Activated CD8-positive, alpha-beta T cell treated with anti-CD3 and anti-CD28 coated beads for 36 hours (primary cell): ENCODE data around the gene PTH1R. TPM values are rescaled to one million over a fixed set of nuclear protein-coding genes. Genes with fewer than 3 reads are reported as not detected.

Experiments used
- ATAC-seq: fragments of 200-7000 bp; cut with Tn5 transposase; one replicate; pipeline ENCODE4 v1.10.0; 2021; ENCODE audit warnings: mild to moderate bottlenecking, moderate library complexity
- CTCF ChIA-PET: fragments of 350-600 bp; sonication (Branson Sonifier 250); formaldehyde crosslinking; loops from one replicate; lab custom pipeline; 2021; ENCODE audit warnings: antibody characterized with exemption; lab: Charles Lee
- POLR2A ChIA-PET: fragments of 350-600 bp; sonication (Branson Sonifier 250); formaldehyde crosslinking; loops from one replicate; lab custom pipeline; 2021; ENCODE audit warnings: antibody characterized with exemption; lab: Charles Lee
- DNase-seq: peaks from one replicate; pipeline ENCODE4 v3.0.0-alpha.2; 2020
- H3K27ac Mint-ChIP-seq: one replicate; pipeline ENCODE4 v1.8.0; 2021; ENCODE audit warnings: mild to moderate bottlenecking, mixed read lengths
- H3K27me3 Mint-ChIP-seq: one replicate; pipeline ENCODE4 v1.8.0; 2021; ENCODE audit warnings: mixed read lengths
- H3K36me3 Mint-ChIP-seq: one replicate; pipeline ENCODE4 v1.8.0; 2021; ENCODE audit warnings: low read depth, mixed read lengths
- H3K4me1 Mint-ChIP-seq: one replicate; pipeline ENCODE4 v1.8.0; 2021; ENCODE audit warnings: low read depth, mixed read lengths
- H3K4me3 Mint-ChIP-seq: one replicate; pipeline ENCODE4 v1.8.0; 2021; ENCODE audit warnings: mild to moderate bottlenecking, moderate library complexity, mixed read lengths
- H3K9me3 Mint-ChIP-seq: one replicate; pipeline ENCODE4 v1.8.0; 2021; ENCODE audit warnings: mixed read lengths
- intact Hi-C: fragments of 100-400 bp; cut with micrococcal nuclease; formaldehyde crosslinking; loops from one replicate; pipeline ENCODE4 v1.10.0; 2022
- total RNA-seq, 2 experiments: library from RNA; stranded (reverse); gene quantifications; one replicate each; pipeline ENCODE4 v1.2.3, GENCODE V29; 2021
- TF ChIP-seq, protein P1 (sequence below): fragments of 200-600 bp; IDR thresholded peaks from one replicate; pipeline ENCODE4 v1.8.0; 2022; ENCODE audit warnings: antibody characterized with exemption, mild to moderate bottlenecking

Gene PTH1R
- total RNA-seq, 2 experiments from 2014 or later = not detected

DNA sequence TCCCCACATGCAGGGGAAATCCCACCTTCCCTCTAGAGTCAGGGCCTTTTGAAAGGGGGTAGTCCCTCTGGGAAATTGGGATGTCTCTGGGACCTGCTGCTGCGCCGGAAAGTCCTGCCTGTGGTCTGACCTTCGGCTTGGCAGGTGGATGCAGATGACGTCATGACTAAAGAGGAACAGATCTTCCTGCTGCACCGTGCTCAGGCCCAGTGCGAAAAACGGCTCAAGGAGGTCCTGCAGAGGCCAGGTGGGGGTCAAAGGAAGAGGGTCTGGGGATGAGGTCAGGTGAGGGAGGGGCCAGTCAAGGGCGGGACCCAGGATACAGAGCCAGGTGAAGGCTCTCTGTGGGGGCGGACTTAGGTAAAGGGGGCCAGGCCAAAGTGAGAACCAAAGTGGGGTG lies 16.2 kb downstream of the PTH1R start:
- H3K36me3 Mint-ChIP-seq = no peaks in the 10 kb centered on the region

GRCh38 chr3:46894256-46894655 lies 16.7 kb downstream of the PTH1R start:
- intact Hi-C loops = loop anchor here (2.0 kb wide), 1 partner anchor 27 kb away; no protein-coding TSS in a partner anchor
- CTCF ChIA-PET = interaction anchor here (0.7 to 3.2 kb wide), 12 partner anchors 8 to 405 kb away, joined by 3 to 20 read pairs (median 4); partner anchors contain the start of gene MYL3
- H3K4me1 Mint-ChIP-seq = no peaks in the 10 kb centered on the region

More for the DNA sequence above, 16.2 kb downstream of the PTH1R start:
- Mint-ChIP-seq H3K27ac (no peak overlapping the region), H3K4me3 (no peak overlapping the region), H3K27me3 (peaks cover 51% of the 10 kb centered on the region), H3K9me3 (no peaks in the 10 kb centered on the region), H3K4me1 (no peaks in the 10 kb centered on the region)
- ChIA-PET CTCF (interaction anchor here (1.2 to 3.2 kb wide), 3 partner anchors 16 to 187 kb away, joined by 4 to 20 read pairs (median 13); no protein-coding TSS in a partner anchor), POLR2A (no interaction called here)
- ATAC-seq (no peak), DNase-seq (no peak)
- intact Hi-C loops = loop anchor here (2.0 kb wide), 1 partner anchor 27 kb away; no protein-coding TSS in a partner anchor
- TF ChIP-seq, protein P1, sequence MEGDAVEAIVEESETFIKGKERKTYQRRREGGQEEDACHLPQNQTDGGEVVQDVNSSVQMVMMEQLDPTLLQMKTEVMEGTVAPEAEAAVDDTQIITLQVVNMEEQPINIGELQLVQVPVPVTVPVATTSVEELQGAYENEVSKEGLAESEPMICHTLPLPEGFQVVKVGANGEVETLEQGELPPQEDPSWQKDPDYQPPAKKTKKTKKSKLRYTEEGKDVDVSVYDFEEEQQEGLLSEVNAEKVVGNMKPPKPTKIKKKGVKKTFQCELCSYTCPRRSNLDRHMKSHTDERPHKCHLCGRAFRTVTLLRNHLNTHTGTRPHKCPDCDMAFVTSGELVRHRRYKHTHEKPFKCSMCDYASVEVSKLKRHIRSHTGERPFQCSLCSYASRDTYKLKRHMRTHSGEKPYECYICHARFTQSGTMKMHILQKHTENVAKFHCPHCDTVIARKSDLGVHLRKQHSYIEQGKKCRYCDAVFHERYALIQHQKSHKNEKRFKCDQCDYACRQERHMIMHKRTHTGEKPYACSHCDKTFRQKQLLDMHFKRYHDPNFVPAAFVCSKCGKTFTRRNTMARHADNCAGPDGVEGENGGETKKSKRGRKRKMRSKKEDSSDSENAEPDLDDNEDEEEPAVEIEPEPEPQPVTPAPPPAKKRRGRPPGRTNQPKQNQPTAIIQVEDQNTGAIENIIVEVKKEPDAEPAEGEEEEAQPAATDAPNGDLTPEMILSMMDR = no peak

GRCh38 chr3:46895204-46895660 lies 17.7 kb downstream of the PTH1R start:
- peaks cover 51% of the 10 kb centered on the region for H3K27me3 Mint-ChIP-seq
- H3K4me1 Mint-ChIP-seq = no peaks in the 10 kb centered on the region
- H3K4me3 Mint-ChIP-seq = no peak overlapping the region

More at GRCh38 chr3:46894256-46894655, 16.7 kb downstream of the PTH1R start:
- no peaks in the 10 kb centered on the region for H3K9me3 Mint-ChIP-seq
- H3K4me3 Mint-ChIP-seq = no peak overlapping the region
- H3K36me3 Mint-ChIP-seq = no peaks in the 10 kb centered on the region
- POLR2A ChIA-PET = no interaction called here
- ATAC-seq = no peak
- H3K27me3 Mint-ChIP-seq = peaks cover 56% of the 10 kb centered on the region
- TF ChIP-seq, protein P1 = no peak
- no peak overlapping the region for H3K27ac Mint-ChIP-seq
- DNase-seq = no peak

GRCh38 chr3:46895761-46896160 lies 18.2 kb downstream of the PTH1R start:
- TF ChIP-seq, protein P1 = no peak
- CTCF ChIA-PET = interaction anchor here (0.6 to 3.2 kb wide), 16 partner anchors 10 to 474 kb away, joined by 3 to 20 read pairs (median 5); partner anchors contain the start of genes MYL3 and PTH1R
- POLR2A ChIA-PET = no interaction called here
- Mint-ChIP-seq H3K36me3 (no peaks in the 10 kb centered on the region), H3K27me3 (peaks cover 49% of the 10 kb centered on the region), H3K4me1 (no peaks in the 10 kb centered on the region), H3K9me3 (no peaks in the 10 kb centered on the region), H3K27ac (no peak overlapping the region), H3K4me3 (no peak overlapping the region)
- no peak for ATAC-seq
- DNase-seq = no peak
- intact Hi-C loops = loop anchor here (1.0 to 2.0 kb wide), 2 partner anchors 29 to 190 kb away; no protein-coding TSS in a partner anchor

More at GRCh38 chr3:46895204-46895660, 17.7 kb downstream of the PTH1R start:
- no peaks in the 10 kb centered on the region for H3K9me3 Mint-ChIP-seq
- ATAC-seq = peak; percentile 77
- ChIA-PET POLR2A (interaction anchor here (0.7 kb wide), 1 partner anchor 80 kb away, joined by 3 read pairs; no protein-coding TSS in a partner anchor), CTCF (interaction anchor here (0.6 to 3.2 kb wide), 22 partner anchors 9 to 474 kb away, joined by 3 to 20 read pairs (median 4); partner anchors contain the start of genes MYL3 and PTH1R)
- H3K27ac Mint-ChIP-seq = no peak overlapping the region
- TF ChIP-seq, protein P1 = peak; percentile 86
- intact Hi-C loops = loop anchor here (1.0 to 2.0 kb wide), 2 partner anchors 28 to 190 kb away; no protein-coding TSS in a partner anchor
- DNase-seq = peak; percentile 87
- no peaks in the 10 kb centered on the region for H3K36me3 Mint-ChIP-seq

GRCh38 chr3:46896386-46896785 lies 18.9 kb downstream of the PTH1R start:
- Mint-ChIP-seq H3K36me3 (no peaks in the 10 kb centered on the region), H3K4me1 (no peaks in the 10 kb centered on the region), H3K27me3 (peaks cover 43% of the 10 kb centered on the region), H3K9me3 (no peaks in the 10 kb centered on the region), H3K27ac (no peak overlapping the region), H3K4me3 (no peak overlapping the region)
- TF ChIP-seq, protein P1 = no peak
- DNase-seq (no peak), ATAC-seq (no peak)
- ChIA-PET CTCF (interaction anchor here (0.8 to 3.2 kb wide), 9 partner anchors 13 to 233 kb away, joined by 3 to 20 read pairs (median 6); no protein-coding TSS in a partner anchor), POLR2A (no interaction called here)
- intact Hi-C loops = no loop called here
